A549 (cell line): ENCODE results near the gene CAP2. TPM values are rescaled to one million over a fixed set of nuclear protein-coding genes. Genes with fewer than 3 reads are reported as not detected.
"Not testable (repeated sequence)": the region's sequence is repeated elsewhere in the genome, so short reads cannot be mapped to it uniquely, and the experiment has no call there.

Experiments used
- ATAC-seq, 2 experiments: fragments of 200-7000 bp in 1 of 2; fragments of >200 bp in 1 of 2; cut with Nextera tagmentation in 1 of 2; cut with Tn5 transposase in 1 of 2; 3 replicates each; pipeline versions ENCODE4 v1.8.0 to v1.9.1; 2018 to 2020; ENCODE audit warnings: mild to moderate bottlenecking in 1 of 2, moderate library complexity in 1 of 2
- CTCF ChIA-PET: fragments of 300-600 bp; sonication (Branson Sonifier 250); formaldehyde crosslinking; extraction: SDS; loops from one replicate; lab custom pipeline; 2021; ENCODE audit warnings: antibody characterized with exemption, inconsistent platforms; lab: Yijun Ruan, JAX
- POLR2A ChIA-PET: fragments of 350-600 bp; formaldehyde crosslinking; extraction: SDS; loops from one replicate; lab custom pipeline; 2021; ENCODE audit warnings: antibody characterized with exemption, inconsistent platforms; lab: Yijun Ruan, JAX
- DNase-seq, 2 experiments: peaks; one replicate each; pipeline versions ENCODE4 v3.0.0 to v3.0.0-alpha.2; 2011 to 2016; ENCODE audit warnings: low read depth in 1 of 2, low spot score in 1 of 2
- FAIRE-seq: peaks from 2 replicates; lab custom pipeline; 2011; peaks lifted over from hg19 to GRCh38; lab: Jason Lieb, UNC
- H3K27ac ChIP-seq, 2 experiments: fragments of >200 bp; sonication (Bioruptor Twin); formaldehyde crosslinking; 3 replicates each; pipeline ENCODE4 v1.5.1; 2016 to 2017
- H3K4me1 ChIP-seq: fragments of >200 bp; sonication (Bioruptor Twin); formaldehyde crosslinking; 3 replicates; pipeline ENCODE4 v1.6.1; 2016
- H3K4me2 ChIP-seq: fragments of >200 bp; sonication (Bioruptor Twin); formaldehyde crosslinking; 3 replicates; pipeline ENCODE4 v1.6.1; 2016
- H3K4me3 ChIP-seq: fragments of >200 bp; sonication (Bioruptor Twin); formaldehyde crosslinking; 3 replicates; pipeline ENCODE4 v1.5.1; 2016
- H3K9me3 ChIP-seq: fragments of >200 bp; sonication (Bioruptor Twin); formaldehyde crosslinking; 3 replicates; pipeline ENCODE4 v1.6.1; 2016
- BCL3 ChIP-seq: fragments of >200 bp; sonication (Bioruptor Twin); formaldehyde crosslinking; IDR thresholded peaks from 3 replicates; pipeline ENCODE4 v1.6.1; 2016
- CEBPB ChIP-seq, 2 experiments: fragments of >200 bp in 1 of 2; sonication (Bioruptor Twin) in 1 of 2; formaldehyde crosslinking in 1 of 2; IDR thresholded peaks; 2 replicates each; pipeline ENCODE4 v1.6.1; 2012 to 2016
- CHD2 ChIP-seq: fragments of 150-350 bp; IDR thresholded peaks from 2 replicates; pipeline ENCODE4 v1.6.1; 2014; ENCODE audit warnings: low read length; ENCODE audit not compliant: partially characterized antibody
- CHD4 ChIP-seq: fragments of 200-600 bp; sonication (generic); IDR thresholded peaks from 2 replicates; pipeline ENCODE4 v1.6.1; 2016; ENCODE audit warnings: antibody characterized with exemption, mild to moderate bottlenecking, borderline replicate concordance
- EHF ChIP-seq: fragments of 250-450 bp; sonication (Bioruptor Pico); IDR thresholded peaks from 2 replicates; pipeline ENCODE4 v1.5.0; 2020; ENCODE audit warnings: mild to moderate bottlenecking
- FOSL2 ChIP-seq, 2 experiments: fragments of 450-650 bp in 1 of 2; fragments of >200 bp in 1 of 2; sonication (Bioruptor Twin) in 1 of 2; formaldehyde crosslinking; IDR thresholded peaks; 2 replicates each; pipeline versions ENCODE4 v1.5.0 to v1.6.1; 2016 to 2020; ENCODE audit warnings: mild to moderate bottlenecking in 1 of 2, moderate library complexity in 1 of 2
- FOXS1 ChIP-seq: fragments of 250-450 bp; sonication (Bioruptor Pico); IDR thresholded peaks from 2 replicates; pipeline ENCODE4 v1.5.0; 2020; ENCODE audit warnings: mild to moderate bottlenecking, moderate library complexity
- HDAC2 ChIP-seq: fragments of 200-600 bp; sonication (generic); IDR thresholded peaks from 2 replicates; pipeline ENCODE4 v1.6.1; 2016
- HOXA7 ChIP-seq: fragments of 250-450 bp; sonication (Bioruptor Pico); IDR thresholded peaks from 2 replicates; pipeline ENCODE4 v1.5.0; 2020; ENCODE audit warnings: mild to moderate bottlenecking, moderate library complexity
- HOXB13 ChIP-seq: fragments of 250-450 bp; sonication (Bioruptor Pico); IDR thresholded peaks from 2 replicates; pipeline ENCODE4 v1.5.0; 2020; ENCODE audit warnings: low read depth, mild to moderate bottlenecking, moderate library complexity
- HOXB5 ChIP-seq: fragments of 250-450 bp; sonication (Bioruptor Pico); IDR thresholded peaks from 2 replicates; pipeline ENCODE4 v1.5.0; 2020; ENCODE audit warnings: mild to moderate bottlenecking, moderate library complexity
- JUN ChIP-seq, 2 experiments: fragments of >200 bp; sonication (Bioruptor Twin); formaldehyde crosslinking; IDR thresholded peaks; 2 replicates in 1 of 2; 3 replicates in 1 of 2; pipeline ENCODE4 v1.6.1; 2016 to 2017
- JUNB ChIP-seq: fragments of >200 bp; sonication (Bioruptor Twin); formaldehyde crosslinking; IDR thresholded peaks from 2 replicates; pipeline ENCODE4 v1.6.1; 2016
- KDM5A ChIP-seq: fragments of 200-600 bp; sonication (generic); IDR thresholded peaks from 2 replicates; pipeline ENCODE4 v1.6.1; 2016; ENCODE audit warnings: antibody characterized with exemption, mild to moderate bottlenecking
- MAFK ChIP-seq: fragments of 450-650 bp; IDR thresholded peaks from 2 replicates; pipeline ENCODE4 v1.6.1; 2014; ENCODE audit not compliant: partially characterized antibody
- MAZ ChIP-seq: fragments of 150-350 bp; IDR thresholded peaks from 2 replicates; pipeline ENCODE4 v1.6.1; 2014; ENCODE audit warnings: antibody characterized with exemption, low read depth, low read length, borderline replicate concordance
- MYC ChIP-seq: IDR thresholded peaks from 2 replicates; pipeline ENCODE4 v1.6.1; 2012; ENCODE audit warnings: mild to moderate bottlenecking, inconsistent platforms, low read length, improper control_type of control experiment, borderline replicate concordance
- NPAS2 ChIP-seq: fragments of 250-450 bp; sonication (Bioruptor Pico); IDR thresholded peaks from 2 replicates; pipeline ENCODE4 v1.8.0; 2022; ENCODE audit warnings: mild to moderate bottlenecking, moderate library complexity, borderline replicate concordance
- NR3C1 ChIP-seq: fragments of >200 bp; sonication (Bioruptor Twin); formaldehyde crosslinking; IDR thresholded peaks from 3 replicates; pipeline ENCODE4 v1.6.1; 2017
- PBX3 ChIP-seq: IDR thresholded peaks from 2 replicates; pipeline ENCODE4 v1.6.1; 2012
- POLR2AphosphoS2 ChIP-seq: conservative IDR thresholded peaks from 2 replicates; pipeline ENCODE4 v1.6.1; 2012; ENCODE audit warnings: low read length, improper control_type of control experiment, inconsistent platforms
- RAD21 ChIP-seq, 2 experiments: fragments of >200 bp in 1 of 2; sonication (Bioruptor Twin) in 1 of 2; formaldehyde crosslinking in 1 of 2; IDR thresholded peaks in 1 of 2; conservative IDR thresholded peaks in 1 of 2; 2 replicates in 1 of 2; 3 replicates in 1 of 2; pipeline ENCODE4 v1.6.1; 2012 to 2018; ENCODE audit warnings: inconsistent platforms in 1 of 2
- RARB ChIP-seq: fragments of 250-450 bp; sonication (Bioruptor Pico); IDR thresholded peaks from 2 replicates; pipeline ENCODE4 v1.8.0; 2021; ENCODE audit warnings: mild to moderate bottlenecking, moderate library complexity
- RCOR1 ChIP-seq: fragments of 150-350 bp; IDR thresholded peaks from 2 replicates; pipeline ENCODE4 v1.6.1; 2014; ENCODE audit warnings: antibody characterized with exemption, low read length, low read depth
- REST ChIP-seq: fragments of 200-600 bp; sonication (generic); IDR thresholded peaks from 2 replicates; pipeline ENCODE4 v1.6.1; 2016; ENCODE audit warnings: antibody characterized with exemption, mild to moderate bottlenecking, moderate library complexity
- RNF2 ChIP-seq: fragments of 200-600 bp; sonication (generic); IDR thresholded peaks from 2 replicates; pipeline ENCODE4 v1.6.1; 2016; ENCODE audit warnings: low read depth, mild to moderate bottlenecking, antibody characterized with exemption, moderate library complexity, borderline replicate concordance
- TFCP2L1 ChIP-seq: fragments of 250-450 bp; sonication (Bioruptor Pico); IDR thresholded peaks from 2 replicates; pipeline ENCODE4 v1.5.0; 2021; ENCODE audit warnings: mild to moderate bottlenecking
- TP53 ChIP-seq: fragments of 250-450 bp; sonication (Bioruptor Pico); IDR thresholded peaks from 2 replicates; pipeline ENCODE4 v1.5.0; 2021; ENCODE audit warnings: mild to moderate bottlenecking, moderate library complexity
- ZFP36 ChIP-seq: fragments of 450-650 bp; IDR thresholded peaks from 2 replicates; pipeline ENCODE4 v1.6.1; 2014; ENCODE audit warnings: borderline replicate concordance; ENCODE audit not compliant: partially characterized antibody
- ZNF302 ChIP-seq: fragments of 250-450 bp; sonication (Bioruptor Pico); IDR thresholded peaks from 2 replicates; pipeline ENCODE4 v1.9.0; 2021; ENCODE audit warnings: inconsistent platforms, mild to moderate bottlenecking, moderate library complexity
- WGBS: methylation state at CpG from one replicate; pipeline ENCODE4 v1.1.6; 2017; ENCODE audit errors: missing lambda C conversion rate; 5-methylcytosine and 5-hydroxymethylcytosine counted together
- polyA plus RNA-seq, 4 experiments: library from polyadenylated mRNA; depleted of rRNA in 3 of 4; stranded (reverse); fragments of >200 nt; fragmentation: RNase III in 1 of 4; extraction: RNeasy Plus Mini Kit Qiagen cat#74134 plus additional on column Dnase treatment in 1 of 4; gene quantifications; 2 replicates in 3 of 4; 3 replicates in 1 of 4; pipeline ENCODE4 v1.2.3, GENCODE V29; 2011 to 2017
- TF ChIP-seq, protein P1 (sequence below): IDR thresholded peaks from 2 replicates; pipeline ENCODE4 v1.6.1; 2012; ENCODE audit warnings: low read depth, borderline replicate concordance

Gene CAP2
- polyA plus RNA-seq, 2 of the 4 experiments (the other 2 are of a cell fraction): 27.2 to 43.3 TPM

DNA sequence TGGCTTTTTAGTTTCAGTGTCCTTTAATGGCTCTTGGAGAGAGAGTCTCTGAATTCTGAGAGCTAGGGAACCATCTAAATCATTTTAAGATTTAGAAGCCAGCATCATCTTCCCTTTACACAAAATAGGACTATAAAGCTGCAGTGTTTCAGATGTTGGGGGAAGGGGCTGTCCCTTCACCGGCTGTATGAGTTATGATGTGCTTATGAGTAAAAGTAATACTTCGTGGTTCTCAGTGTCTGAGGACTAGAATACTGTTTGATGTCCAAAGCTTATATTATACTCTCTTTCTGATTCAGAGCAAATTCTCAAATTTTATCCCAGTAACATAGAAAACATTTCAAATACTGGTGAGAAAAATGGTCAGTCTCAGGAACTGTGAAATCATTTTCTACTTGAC is 143.2 kb downstream of the CAP2 start:
- H3K4me3 ChIP-seq: no peak overlapping the region
- H3K4me1 ChIP-seq: no peaks in the 10 kb centered on the region
- CTCF ChIA-PET: no interaction called here
- ATAC-seq: no peak
- H3K27ac ChIP-seq: no peak overlapping the region
- FAIRE-seq: no peak
- TF ChIP-seq EHF (CRISPR knock-in tag) (no peak), FOXS1 (CRISPR knock-in tag) (no peak), MAFK (no peak), ZNF302 (CRISPR knock-in tag) (no peak), HOXA7 (CRISPR knock-in tag) (no peak), JUNB (no peak), FOSL2 (IDR thresholded peaks at IDR 0.05) (no peak), FOSL2 (CRISPR knock-in tag; IDR thresholded peaks at IDR 0.05) (no peak), RNF2 (no peak), CHD4 (no peak), MAZ (no peak), CHD2 (no peak), RCOR1 (no peak), RAD21 (conservative IDR thresholded peaks at IDR 0.05 in 1 of 2, IDR thresholded peaks at IDR 0.05 in 1 of 2) (no peak), POLR2AphosphoS2 (no peak), PBX3 (no peak)
- TF ChIP-seq, all 56 proteins: peak for 0
- DNase-seq: no peak
- POLR2A ChIA-PET: no interaction called here
- WGBS: 79% methylated on average over 2 of the region's 2 CpGs
- Histone ChIP-seq H3K9me3 (no peaks in the 10 kb centered on the region), H3K4me2 (no peak overlapping the region)

DNA sequence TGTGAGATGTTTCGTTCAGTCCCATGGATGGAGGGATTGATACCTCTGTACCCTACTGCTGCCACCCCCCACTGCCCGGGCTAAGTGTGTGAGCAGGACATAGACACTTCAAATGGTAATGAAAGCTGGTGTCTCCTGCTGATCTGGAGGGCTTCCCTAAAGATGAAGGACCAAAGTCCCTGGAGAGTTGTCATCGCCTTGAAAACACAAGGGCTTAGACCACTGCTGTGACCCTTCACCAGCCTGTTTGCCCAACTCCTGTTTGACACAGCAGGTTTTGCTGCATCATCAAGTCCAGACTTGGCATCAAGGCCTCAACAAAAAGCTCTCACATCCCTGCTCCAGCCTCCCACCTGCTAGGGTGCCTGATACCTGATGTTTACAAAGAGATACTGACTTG is 148.8 kb downstream of the CAP2 start:
- CTCF ChIA-PET: no interaction called here
- POLR2A ChIA-PET: no interaction called here
- 91% methylated on average over 3 of the region's 3 CpGs for WGBS
- no peaks in the 10 kb centered on the region for H3K4me1 ChIP-seq
- DNase-seq (no peak), FAIRE-seq (no peak), ATAC-seq (no peak)
- TF ChIP-seq HOXA7 (CRISPR knock-in tag) (no peak), HDAC2 (no peak), TFCP2L1 (no peak), HOXB5 (no peak), REST (no peak), MYC (no peak), KDM5A (no peak), JUN (IDR thresholded peaks at IDR 0.05) (no peak), NPAS2 (CRISPR knock-in tag) (no peak), HOXB13 (CRISPR knock-in tag) (no peak), TP53 (CRISPR knock-in tag) (no peak), NR3C1 (no peak), RARB (no peak), BCL3 (no peak), CEBPB (IDR thresholded peaks at IDR 0.05) (no peak), ZFP36 (no peak)
- TF ChIP-seq, protein P1, sequence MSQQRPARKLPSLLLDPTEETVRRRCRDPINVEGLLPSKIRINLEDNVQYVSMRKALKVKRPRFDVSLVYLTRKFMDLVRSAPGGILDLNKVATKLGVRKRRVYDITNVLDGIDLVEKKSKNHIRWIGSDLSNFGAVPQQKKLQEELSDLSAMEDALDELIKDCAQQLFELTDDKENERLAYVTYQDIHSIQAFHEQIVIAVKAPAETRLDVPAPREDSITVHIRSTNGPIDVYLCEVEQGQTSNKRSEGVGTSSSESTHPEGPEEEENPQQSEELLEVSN: no peak
- no peak overlapping the region for H3K4me2 ChIP-seq
- no peak overlapping the region for H3K27ac ChIP-seq
- no peak overlapping the region for H3K4me3 ChIP-seq
- H3K9me3 ChIP-seq: no peaks in the 10 kb centered on the region

DNA sequence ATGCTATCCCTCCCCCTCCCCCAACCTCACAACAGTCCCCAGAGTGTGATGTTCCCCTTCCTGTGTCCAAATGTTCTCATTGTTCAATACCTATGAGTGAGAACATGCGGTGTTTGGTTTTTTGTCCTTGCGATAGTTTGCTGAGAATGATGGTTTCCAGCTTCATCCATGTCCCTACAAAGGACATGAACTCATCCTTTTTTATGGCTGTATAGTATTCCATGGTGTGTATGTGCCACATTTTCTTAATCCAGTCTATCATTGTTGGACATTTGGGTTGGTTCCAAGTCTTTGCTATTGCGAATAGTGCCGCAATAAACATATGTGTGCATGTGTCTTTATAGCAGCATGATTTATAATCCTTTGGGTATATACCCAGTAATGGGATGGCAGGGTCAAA is 152.3 kb downstream of the CAP2 start:
- POLR2A ChIA-PET, H3K4me3 ChIP-seq, CTCF ChIA-PET, FAIRE-seq, H3K9me3 ChIP-seq, H3K4me2 ChIP-seq, DNase-seq, ATAC-seq, H3K4me1 ChIP-seq, H3K27ac ChIP-seq: not testable (repeated sequence)
- WGBS: 97% methylated on average over 4 of the region's 4 CpGs
